BLaER1 treated with 17β-estradiol and CSF1 and Interleukin-3, amounts not matched to agents 10 nM and 100 nM (cell line): ENCODE measurements around the gene COL2A1.

Experiments used
- H3K27ac ChIP-seq, 11 experiments: shearing (Covaris generic); formaldehyde crosslinking; 2 replicates each; pipeline ENCODE4 v1.8.1; 2022
- H3K27me3 ChIP-seq, 11 experiments: shearing (Covaris generic); formaldehyde crosslinking; 2 replicates each; pipeline ENCODE4 v1.8.1; 2022
- H3K36me3 ChIP-seq, 11 experiments: shearing (Covaris generic); formaldehyde crosslinking; 2 replicates each; pipeline ENCODE4 v1.8.1; 2022
- H3K4me1 ChIP-seq, 10 experiments: shearing (Covaris generic); formaldehyde crosslinking; 2 replicates each; pipeline ENCODE4 v1.8.1; 2022
- H3K4me2 ChIP-seq, 11 experiments: shearing (Covaris generic); formaldehyde crosslinking; 2 replicates each; pipeline ENCODE4 v1.8.1; 2022
- H3K4me3 ChIP-seq, 10 experiments: shearing (Covaris generic); formaldehyde crosslinking; 2 replicates each; pipeline ENCODE4 v1.8.1; 2022
- H3K9ac ChIP-seq, 11 experiments: shearing (Covaris generic); formaldehyde crosslinking; 2 replicates each; pipeline ENCODE4 v1.8.1; 2022
- H3K9me3 ChIP-seq, 11 experiments: shearing (Covaris generic); formaldehyde crosslinking; replicated peaks in 1 of 11; 2 replicates each; pipeline ENCODE4 v1.8.1; 2022
- H4K20me1 ChIP-seq, 11 experiments: shearing (Covaris generic); formaldehyde crosslinking; 2 replicates each; pipeline ENCODE4 v1.8.1; 2022
- Cebpa-rat ChIP-seq, 11 experiments: shearing (Covaris generic); IDR thresholded peaks; 2 replicates each; pipeline ENCODE4 v1.8.1; 2022

The COL2A1 gene

DNA sequence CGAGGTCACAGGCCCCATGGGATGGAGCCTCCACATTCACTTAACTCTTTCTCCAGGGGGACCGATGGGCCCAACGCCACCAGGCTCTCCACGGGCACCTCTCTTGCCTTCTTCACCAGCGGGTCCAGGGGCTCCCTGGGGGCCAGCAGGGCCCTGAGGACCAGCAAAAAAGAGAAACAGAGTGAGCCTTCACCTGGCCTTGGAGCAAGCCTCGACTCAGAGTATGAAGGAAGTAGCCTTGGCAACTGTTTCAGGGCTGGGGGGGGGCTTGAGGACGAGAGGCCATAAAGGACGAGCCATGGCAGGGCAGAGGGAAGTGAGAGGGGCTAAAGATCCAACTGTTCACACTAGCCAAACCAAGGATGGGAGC lies 18.0 kb downstream of the COL2A1 start:
- peaks cover 0 to 8% (median 0%) of the 10 kb centered on the region in 11 experiments; a peak in 3 of 22 replicates for H4K20me1 ChIP-seq
- 0 out of 22 replicates have a peak, but pooled peaks cover 0 to 4% (median 0%) of the 10 kb centered on the region in 11 experiments for H3K27me3 ChIP-seq
- no peak for TF ChIP-seq Cebpa-rat (IDR thresholded peaks at IDR 0.05)
- peaks cover 18 to 90% (median 77%) of the 10 kb centered on the region in 10 experiments for H3K4me1 ChIP-seq
- peak overlapping the region in 8 of 11 experiments; percentile 5 to 84 (median 22); a peak in 9 of 22 replicates for H3K4me2 ChIP-seq
- no peaks in the 10 kb centered on the region for H3K9me3 ChIP-seq
- no peak overlapping the region for H3K9ac ChIP-seq
- H3K36me3 ChIP-seq, result no peaks in the 10 kb centered on the region
- H3K27ac ChIP-seq, result no peak overlapping the region
- no peak overlapping the region for H3K4me3 ChIP-seq

- Histone ChIP-seq H4K20me1 (peaks cover 0 to 3% (median 0%) of the 10 kb centered on the region in 11 experiments; a peak in 3 of 22 replicates), H3K9me3 (no peaks in the 10 kb centered on the region), H3K4me2 (peak overlapping the region in 9 of 11 experiments; percentile 5 to 84 (median 18); a peak in 9 of 22 replicates), H3K4me1 (peaks cover 13 to 90% (median 74%) of the 10 kb centered on the region in 10 experiments), H3K4me3 (no peak overlapping the region), H3K9ac (no peak overlapping the region), H3K27ac (no peak overlapping the region), H3K36me3 (no peaks in the 10 kb centered on the region), H3K27me3 (0 out of 22 replicates have a peak, but pooled peaks cover 0 to 4% (median 0%) of the 10 kb centered on the region in 11 experiments)
- no peak for TF ChIP-seq Cebpa-rat (IDR thresholded peaks at IDR 0.05)
These were observed 18.5 kb downstream of the COL2A1 start for GRCh38 chr12:47985596-47986290.

DNA sequence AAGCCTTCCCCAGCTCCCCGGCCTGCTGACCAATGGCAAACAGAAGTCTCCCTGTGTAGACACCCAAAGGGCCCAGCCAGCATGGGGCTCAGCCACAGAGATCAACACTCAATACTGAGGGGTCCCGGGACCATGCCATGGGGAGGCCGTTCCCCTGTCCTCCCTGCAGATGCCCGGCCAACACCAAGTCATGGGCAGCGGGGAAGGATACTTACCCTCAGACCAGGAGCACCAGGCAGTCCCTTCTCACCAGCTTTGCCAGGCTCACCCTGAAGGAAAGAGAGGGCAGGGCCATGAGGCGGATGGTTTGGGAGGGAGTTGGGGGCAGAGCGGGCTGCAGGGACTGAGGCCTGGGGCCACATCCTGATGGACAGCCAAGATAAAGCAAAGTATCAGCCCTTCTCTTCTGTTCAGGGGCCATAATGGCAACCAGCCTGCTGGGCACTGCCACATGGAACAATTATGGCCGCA lies 19.9 kb downstream of the COL2A1 start:
- Histone ChIP-seq H4K20me1 (no peaks in the 10 kb centered on the region; a peak in 2 of 22 replicates), H3K9ac (no peak overlapping the region), H3K4me1 (peaks cover 0 to 85% (median 64%) of the 10 kb centered on the region in 10 experiments; a peak in 18 of 20 replicates), H3K4me3 (no peak overlapping the region), H3K4me2 (peak overlapping the region in 7 of 11 experiments; percentile 2 to 79 (median 51); a peak in 12 of 22 replicates), H3K27ac (no peak overlapping the region), H3K27me3 (0 out of 22 replicates have a peak, but pooled peaks cover 0 to 4% (median 0%) of the 10 kb centered on the region in 11 experiments), H3K9me3 (no peaks in the 10 kb centered on the region), H3K36me3 (no peaks in the 10 kb centered on the region)
- no peak for TF ChIP-seq Cebpa-rat (IDR thresholded peaks at IDR 0.05)

DNA sequence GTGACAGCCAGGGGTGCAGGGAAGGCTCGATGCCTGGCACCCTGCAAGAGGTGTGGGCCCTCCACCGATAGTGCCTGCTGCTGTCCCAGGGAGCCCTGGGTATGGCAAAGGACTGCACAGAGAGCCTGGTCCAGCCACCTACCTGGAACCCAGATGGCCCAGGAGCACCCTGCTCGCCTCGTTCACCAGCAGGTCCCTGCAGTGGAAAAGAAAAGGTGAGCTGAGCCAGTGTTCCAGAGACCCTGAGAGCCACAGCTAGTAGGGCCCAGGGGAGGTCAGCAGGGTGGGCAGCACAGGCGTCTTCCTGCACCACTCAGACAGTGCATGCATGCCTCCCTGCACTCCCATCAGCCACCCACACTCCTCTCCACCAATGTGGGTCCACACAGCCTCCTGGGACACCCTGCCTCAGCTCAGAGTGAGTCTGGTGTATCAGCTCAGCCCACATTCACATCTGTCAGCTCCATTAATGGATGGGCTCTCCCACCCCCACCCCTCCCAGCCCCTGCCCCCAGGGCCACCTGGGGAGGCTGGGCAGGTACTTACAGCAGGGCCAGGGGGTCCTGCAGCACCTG lies 20.6 kb downstream of the COL2A1 start:
- H3K9me3 ChIP-seq, result no peaks in the 10 kb centered on the region
- H3K4me1 ChIP-seq, result peaks cover 0 to 85% (median 60%) of the 10 kb centered on the region in 10 experiments; a peak in 17 of 20 replicates
- peak overlapping the region in 9 of 11 experiments; percentile 15 to 79 (median 64); a peak in 18 of 22 replicates for H3K4me2 ChIP-seq
- H4K20me1 ChIP-seq, result no peaks in the 10 kb centered on the region; a peak in 2 of 22 replicates
- H3K4me3 ChIP-seq, result no peak overlapping the region
- no peak overlapping the region for H3K9ac ChIP-seq
- H3K27me3 ChIP-seq, result 0 out of 22 replicates have a peak, but pooled peaks cover 0 to 4% (median 0%) of the 10 kb centered on the region in 11 experiments
- H3K27ac ChIP-seq, result no peak overlapping the region
- no peaks in the 10 kb centered on the region for H3K36me3 ChIP-seq
- TF ChIP-seq Cebpa-rat (IDR thresholded peaks at IDR 0.05), result no peak

GRCh38 chr12:47982770-47983169 lies 21.5 kb downstream of the COL2A1 start:
- peaks cover 0 to 81% (median 52%) of the 10 kb centered on the region in 10 experiments; a peak in 17 of 20 replicates for H3K4me1 ChIP-seq
- H3K27me3 ChIP-seq, result 0 out of 22 replicates have a peak, but pooled peaks cover 0 to 3% (median 0%) of the 10 kb centered on the region in 11 experiments
- H3K4me3 ChIP-seq, result no peak overlapping the region
- H3K27ac ChIP-seq, result no peak overlapping the region
- no peak for TF ChIP-seq Cebpa-rat (IDR thresholded peaks at IDR 0.05)
- H3K36me3 ChIP-seq, result no peaks in the 10 kb centered on the region
- H3K9me3 ChIP-seq, result no peaks in the 10 kb centered on the region
- peak overlapping the region in 9 of 11 experiments; percentile 3 to 79 (median 64); a peak in 13 of 22 replicates for H3K4me2 ChIP-seq
- H4K20me1 ChIP-seq, result no peaks in the 10 kb centered on the region; a peak in 2 of 22 replicates
- no peak overlapping the region for H3K9ac ChIP-seq

- Histone ChIP-seq H3K4me1 (peaks cover 0 to 76% (median 48%) of the 10 kb centered on the region in 10 experiments; a peak in 17 of 20 replicates), H3K36me3 (no peaks in the 10 kb centered on the region), H4K20me1 (no peaks in the 10 kb centered on the region; a peak in 3 of 22 replicates), H3K4me3 (no peak overlapping the region), H3K9me3 (no peaks in the 10 kb centered on the region), H3K27ac (no peak overlapping the region), H3K9ac (no peak overlapping the region), H3K27me3 (no peaks in the 10 kb centered on the region), H3K4me2 (peak overlapping the region in 8 of 11 experiments; percentile 3 to 79 (median 64); a peak in 11 of 22 replicates)
- TF ChIP-seq Cebpa-rat (IDR thresholded peaks at IDR 0.05), result no peak
These were observed 22.0 kb downstream of the COL2A1 start for GRCh38 chr12:47982311-47982710.

DNA sequence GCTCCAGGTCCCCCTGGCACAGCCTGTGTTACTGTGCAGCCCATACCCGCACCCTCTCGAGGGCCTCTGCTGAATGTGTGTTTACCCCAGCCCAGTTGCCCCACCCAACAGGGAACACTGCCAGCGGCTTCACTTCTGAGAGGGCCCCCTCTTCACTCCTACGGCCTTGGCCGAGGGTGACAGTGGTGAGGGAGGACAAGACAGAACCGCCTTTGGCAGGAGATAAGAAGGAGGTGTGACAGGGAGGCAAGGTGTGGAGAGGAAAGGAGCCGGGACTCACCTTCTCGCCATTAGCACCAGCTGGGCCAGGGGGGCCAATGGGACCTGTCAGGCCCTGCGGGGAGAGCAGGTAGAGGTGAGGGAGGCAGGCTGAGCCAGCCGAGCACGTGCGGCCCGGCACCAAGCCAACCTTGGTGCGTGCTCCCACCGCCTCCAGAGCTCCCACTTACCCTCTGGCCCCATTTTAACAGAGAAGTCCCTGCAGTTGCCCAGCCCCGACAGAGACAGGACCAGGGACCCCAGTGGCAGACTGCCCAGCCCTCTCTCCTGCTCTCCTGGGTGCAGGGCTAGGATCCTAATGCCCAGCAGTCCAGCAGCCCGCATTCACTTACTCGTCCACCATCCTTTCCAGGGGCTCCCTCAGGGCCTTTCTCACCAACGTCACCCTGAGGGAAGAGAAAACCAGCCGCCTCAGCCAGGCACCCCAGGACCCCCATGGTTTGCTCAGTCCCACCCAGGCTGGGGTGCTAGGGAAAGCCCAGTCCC lies 22.6 kb downstream of the COL2A1 start:
- Histone ChIP-seq H3K36me3 (no peaks in the 10 kb centered on the region), H3K4me3 (no peak overlapping the region), H3K4me2 (peak overlapping the region in 6 of 11 experiments; percentile 3 to 79 (median 64); a peak in 6 of 22 replicates), H3K27me3 (no peaks in the 10 kb centered on the region), H4K20me1 (no peaks in the 10 kb centered on the region; a peak in 3 of 22 replicates), H3K9ac (no peak overlapping the region), H3K27ac (no peak overlapping the region), H3K4me1 (peaks cover 0 to 70% (median 46%) of the 10 kb centered on the region in 10 experiments; a peak in 17 of 20 replicates), H3K9me3 (no peaks in the 10 kb centered on the region)
- no peak for TF ChIP-seq Cebpa-rat (IDR thresholded peaks at IDR 0.05)

GRCh38 chr12:47980779-47981495 lies 23.3 kb downstream of the COL2A1 start:
- Histone ChIP-seq H3K27ac (no peak overlapping the region), H3K9ac (no peak overlapping the region), H4K20me1 (no peaks in the 10 kb centered on the region; a peak in 3 of 22 replicates), H3K36me3 (no peaks in the 10 kb centered on the region), H3K9me3 (no peaks in the 10 kb centered on the region), H3K4me1 (peaks cover 0 to 62% (median 40%) of the 10 kb centered on the region in 10 experiments; a peak in 17 of 20 replicates), H3K4me3 (no peak overlapping the region), H3K4me2 (peak overlapping the region in 2 of 11 experiments; percentile 12 to 13; a peak in 1 of 22 replicates), H3K27me3 (no peaks in the 10 kb centered on the region)
- TF ChIP-seq Cebpa-rat (IDR thresholded peaks at IDR 0.05), result no peak
